RWPE2 (cell line): ENCODE measurements around the gene MBNL3.

ENCODE experiments used
- ATAC-seq: fragments of 200-7000 bp; cut with Tn5 transposase; 3 replicates; pipeline ENCODE4 v1.9.1; 2021; ENCODE audit warnings: low read depth
- DNase-seq: peaks from one replicate; pipeline ENCODE4 v3.0.0-alpha.2; 2020; ENCODE audit warnings: low spot score
- H3K27ac ChIP-seq: fragments of 450-650 bp; 2 replicates; pipeline ENCODE4 v1.5.1; 2017; ENCODE audit warnings: mild to moderate bottlenecking; ENCODE audit not compliant: poor library complexity, severe bottlenecking
- H3K27me3 ChIP-seq: fragments of 250-450 bp; sonication (Bioruptor Pico); 2 replicates; pipeline ENCODE4 v1.5.1; 2021; ENCODE audit warnings: mild to moderate bottlenecking, moderate library complexity; ENCODE audit not compliant: insufficient read depth, poor library complexity, severe bottlenecking
- H3K36me3 ChIP-seq: fragments of 250-450 bp; sonication (Bioruptor Pico); 2 replicates; pipeline ENCODE4 v1.5.1; 2020; ENCODE audit warnings: low read depth, mild to moderate bottlenecking, moderate library complexity
- H3K4me1 ChIP-seq: fragments of 250-450 bp; sonication (Bioruptor Pico); 2 replicates; pipeline ENCODE4 v1.5.1; 2021; ENCODE audit warnings: mild to moderate bottlenecking, moderate library complexity; ENCODE audit not compliant: insufficient read depth, poor library complexity, severe bottlenecking
- H3K4me3 ChIP-seq: fragments of 250-450 bp; sonication (Bioruptor Pico); 2 replicates; pipeline ENCODE4 v1.5.1; 2021; ENCODE audit warnings: mild to moderate bottlenecking, moderate library complexity; ENCODE audit not compliant: severe bottlenecking
- H3K9me3 ChIP-seq: fragments of 250-450 bp; sonication (Bioruptor Pico); 2 replicates; pipeline ENCODE4 v1.5.1; 2021; ENCODE audit warnings: mild to moderate bottlenecking, moderate library complexity; ENCODE audit not compliant: severe bottlenecking
- CTCF ChIP-seq: fragments of 450-650 bp; IDR thresholded peaks from one replicate; pipeline ENCODE4 v1.5.1; 2017; ENCODE audit warnings: mild to moderate bottlenecking, moderate library complexity; ENCODE audit not compliant: poor library complexity, severe bottlenecking

Gene MBNL3

GRCh38 chrX:132426695-132427281, 62.0 kb downstream of the MBNL3 start:
- no peak overlapping the region for H3K4me3 ChIP-seq
- DNase-seq, result no peak
- H3K27ac ChIP-seq, result no peak overlapping the region
- H3K4me1 ChIP-seq, result no peaks in the 10 kb centered on the region
- H3K27me3 ChIP-seq, result no peaks in the 10 kb centered on the region
- no peaks in the 10 kb centered on the region for H3K9me3 ChIP-seq
- no peaks in the 10 kb centered on the region for H3K36me3 ChIP-seq
- ATAC-seq, result peak; percentile 70
- no peak for TF ChIP-seq CTCF

- Histone ChIP-seq H3K27me3 (no peaks in the 10 kb centered on the region), H3K4me1 (no peaks in the 10 kb centered on the region), H3K27ac (no peak overlapping the region), H3K9me3 (no peaks in the 10 kb centered on the region), H3K4me3 (no peak overlapping the region), H3K36me3 (no peaks in the 10 kb centered on the region)
- DNase-seq, result no peak
- no peak for TF ChIP-seq CTCF
- no peak for ATAC-seq
Observed at GRCh38 chrX:132425744-132426318, 63.0 kb downstream of the MBNL3 start.

- DNase-seq, result no peak
- H3K4me3 ChIP-seq, result no peak overlapping the region
- no peak for TF ChIP-seq CTCF
Observed at GRCh38 chrX:132423323-132423722, 65.5 kb downstream of the MBNL3 start.

GRCh38 chrX:132415012-132415411, 73.8 kb downstream of the MBNL3 start:
- DNase-seq, result no peak
- H3K27ac ChIP-seq, result no peak overlapping the region
- no peak for ATAC-seq
- H3K9me3 ChIP-seq, result no peaks in the 10 kb centered on the region
- no peaks in the 10 kb centered on the region for H3K36me3 ChIP-seq
- TF ChIP-seq CTCF, result no peak
- H3K4me3 ChIP-seq, result no peak overlapping the region
- H3K27me3 ChIP-seq, result no peaks in the 10 kb centered on the region
- no peaks in the 10 kb centered on the region for H3K4me1 ChIP-seq

More at GRCh38 chrX:132423323-132423722, 65.5 kb downstream of the MBNL3 start:
- Histone ChIP-seq H3K9me3 (no peaks in the 10 kb centered on the region), H3K4me1 (no peaks in the 10 kb centered on the region), H3K27me3 (no peaks in the 10 kb centered on the region), H3K36me3 (no peaks in the 10 kb centered on the region), H3K27ac (no peak overlapping the region)
- ATAC-seq, result no peak

- no peak for ATAC-seq
- no peaks in the 10 kb centered on the region for H3K36me3 ChIP-seq
- H3K4me3 ChIP-seq, result no peak overlapping the region
- no peak for TF ChIP-seq CTCF
- H3K27me3 ChIP-seq, result no peaks in the 10 kb centered on the region
- no peaks in the 10 kb centered on the region for H3K9me3 ChIP-seq
- H3K4me1 ChIP-seq, result no peaks in the 10 kb centered on the region
- no peak overlapping the region for H3K27ac ChIP-seq
- DNase-seq, result no peak
Observed at GRCh38 chrX:132414404-132414803, 74.4 kb downstream of the MBNL3 start.
